Activated CD4-positive, alpha-beta memory T cell treated with anti-CD3 and anti-CD28 coated beads for 36 hours (primary cell): Measurements from ENCODE around the gene ITFG1. TPM values are rescaled to one million over a fixed set of nuclear protein-coding genes. Genes with fewer than 3 reads are reported as not detected.
A peak's percentile ranks its signal among the peaks of the same experiment; 100 is the strongest.
"Not testable (repeated sequence)": the region's sequence is repeated elsewhere in the genome, so short reads cannot be mapped to it uniquely, and the experiment has no call there.

Source experiments
- CTCF ChIA-PET: fragments of 350-600 bp; sonication (Branson Sonifier 250); formaldehyde crosslinking; loops from one replicate; lab custom pipeline; 2021; ENCODE audit warnings: antibody characterized with exemption, inconsistent platforms; lab: Charles Lee
- POLR2A ChIA-PET: fragments of 350-600 bp; sonication (Branson Sonifier 250); formaldehyde crosslinking; loops from one replicate; lab custom pipeline; 2021; ENCODE audit warnings: antibody characterized with exemption; lab: Charles Lee
- DNase-seq: peaks from one replicate; pipeline ENCODE4 v3.0.0-alpha.2; 2020
- H3K27ac Mint-ChIP-seq: one replicate; pipeline ENCODE4 v1.8.0; 2021; ENCODE audit warnings: mixed read lengths
- H3K27me3 Mint-ChIP-seq: one replicate; pipeline ENCODE4 v1.8.0; 2021; ENCODE audit warnings: mixed read lengths
- H3K36me3 Mint-ChIP-seq: one replicate; pipeline ENCODE4 v1.8.0; 2021; ENCODE audit warnings: mixed read lengths
- H3K4me1 Mint-ChIP-seq: one replicate; pipeline ENCODE4 v1.8.0; 2021; ENCODE audit warnings: low read depth, mixed read lengths
- H3K4me3 Mint-ChIP-seq: one replicate; pipeline ENCODE4 v1.8.0; 2021; ENCODE audit warnings: mild to moderate bottlenecking, mixed read lengths
- H3K9me3 Mint-ChIP-seq: one replicate; pipeline ENCODE4 v1.8.0; 2021; ENCODE audit warnings: mixed read lengths
- intact Hi-C: fragments of 100-400 bp; cut with micrococcal nuclease; formaldehyde crosslinking; loops from one replicate; pipeline ENCODE4 v1.15.1; 2023
- total RNA-seq, 2 experiments: library from RNA; stranded (reverse); gene quantifications; one replicate each; pipeline ENCODE4 v1.2.3, GENCODE V29; 2021

The ITFG1 gene
- total RNA-seq, 2 experiments from 2014 or later = 20.6 to 22.0 TPM

DNA sequence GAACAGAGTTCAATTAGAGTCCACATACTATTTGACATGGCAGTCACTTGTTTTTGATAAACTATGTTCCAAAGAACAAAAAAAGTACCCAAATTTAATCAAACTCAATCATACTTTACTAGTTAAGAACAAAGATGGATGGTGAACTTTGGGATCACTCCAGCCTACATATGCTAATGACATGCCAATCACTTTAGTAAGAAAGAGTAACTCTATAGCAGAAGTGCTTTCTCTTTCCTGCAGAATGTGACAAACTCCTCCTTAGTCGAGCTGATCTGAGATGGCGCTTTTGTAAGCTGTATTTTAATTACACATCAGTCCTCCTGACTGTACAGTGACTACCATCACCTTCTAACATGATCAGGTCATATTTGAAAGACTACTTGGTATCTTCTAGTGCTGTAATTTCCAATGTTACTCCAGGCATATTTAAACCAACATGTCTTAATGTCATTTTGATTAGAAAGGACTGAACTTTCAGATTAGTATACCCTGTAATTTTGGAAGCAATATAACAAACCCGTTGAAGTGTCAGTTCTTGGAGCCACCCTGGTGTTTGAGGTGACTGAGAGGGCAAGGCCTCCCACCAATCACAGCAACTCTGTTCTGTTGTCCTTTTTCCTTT, 321.2 kb downstream of the ITFG1 start:
- H3K4me3 Mint-ChIP-seq = no peak overlapping the region
- peak overlapping the region; percentile 64 for H3K27ac Mint-ChIP-seq
- peaks cover 64% of the 10 kb centered on the region for H3K4me1 Mint-ChIP-seq
- ChIA-PET CTCF (interaction anchor here (1.0 kb wide), 1 partner anchor 102 kb away, joined by 5 read pairs; no protein-coding TSS in a partner anchor), POLR2A (no interaction called here)
- peaks cover 3% of the 10 kb centered on the region for H3K36me3 Mint-ChIP-seq
- no peaks in the 10 kb centered on the region for H3K9me3 Mint-ChIP-seq
- no peak for DNase-seq
- H3K27me3 Mint-ChIP-seq = peaks cover under 1% of the 10 kb centered on the region
- intact Hi-C loops = loop anchor here (5.0 kb wide), 5 partner anchors 122 to 1493 kb away; partner anchors contain the start of genes ORC6 and VPS35

GRCh38 chr16:47137925-47138324, 322.9 kb downstream of the ITFG1 start:
- intact Hi-C loops, H3K36me3 Mint-ChIP-seq, H3K27ac Mint-ChIP-seq, POLR2A ChIA-PET, H3K4me3 Mint-ChIP-seq, H3K9me3 Mint-ChIP-seq, H3K27me3 Mint-ChIP-seq: not testable (repeated sequence)
- peaks cover 63% of the 10 kb centered on the region for H3K4me1 Mint-ChIP-seq
- peak; percentile 25 for DNase-seq
- CTCF ChIA-PET = interaction anchor here (1.0 kb wide), 1 partner anchor 101 kb away, joined by 3 read pairs; no protein-coding TSS in a partner anchor

- peaks cover 52% of the 10 kb centered on the region for H3K4me1 Mint-ChIP-seq
- peak overlapping the region; percentile 79 for H3K27ac Mint-ChIP-seq
- no peaks in the 10 kb centered on the region for H3K9me3 Mint-ChIP-seq
- no peaks in the 10 kb centered on the region for H3K27me3 Mint-ChIP-seq
- ChIA-PET CTCF (interaction anchor here (0.8 to 1.3 kb wide), 4 partner anchors 9 to 117 kb away, joined by 3 to 8 read pairs (median 5); no protein-coding TSS in a partner anchor), POLR2A (interaction anchor here (1.2 kb wide), 1 partner anchor 22 kb away, joined by 4 read pairs; no protein-coding TSS in a partner anchor)
- no peak overlapping the region for H3K4me3 Mint-ChIP-seq
- peak; percentile 52 for DNase-seq
- H3K36me3 Mint-ChIP-seq = peaks cover 4% of the 10 kb centered on the region
- intact Hi-C loops = no loop called here
Measured at GRCh38 chr16:47136099-47136842, 324.6 kb downstream of the ITFG1 start.

DNA sequence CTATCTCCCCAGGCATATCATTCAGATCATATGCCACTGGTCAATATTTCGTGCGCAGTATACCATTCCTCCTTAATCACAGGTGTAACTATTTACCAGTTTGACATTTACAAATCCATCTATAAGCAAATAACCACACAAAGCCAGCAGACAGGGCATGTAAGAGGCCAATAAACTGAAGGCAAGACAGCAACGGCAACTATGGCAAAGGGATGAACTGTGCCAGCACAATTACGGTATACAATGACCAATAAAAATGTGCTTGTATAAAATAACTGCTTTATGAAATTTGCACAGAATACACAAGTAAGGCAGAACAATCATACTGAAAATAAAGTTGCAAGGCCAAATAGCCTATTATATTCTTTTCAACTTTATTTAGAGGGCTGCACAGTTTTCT, 326.3 kb downstream of the ITFG1 start:
- CTCF ChIA-PET = interaction anchor here (3.8 kb wide), 1 partner anchor 7 kb away, joined by 16 read pairs; no protein-coding TSS in a partner anchor
- peaks cover 8% of the 10 kb centered on the region for H3K36me3 Mint-ChIP-seq
- DNase-seq = no peak
- H3K4me3 Mint-ChIP-seq = no peak overlapping the region
- POLR2A ChIA-PET = no interaction called here
- H3K27ac Mint-ChIP-seq = no peak overlapping the region
- intact Hi-C loops = no loop called here
- peaks cover 50% of the 10 kb centered on the region for H3K4me1 Mint-ChIP-seq
- H3K9me3 Mint-ChIP-seq = no peaks in the 10 kb centered on the region
- no peaks in the 10 kb centered on the region for H3K27me3 Mint-ChIP-seq

DNA sequence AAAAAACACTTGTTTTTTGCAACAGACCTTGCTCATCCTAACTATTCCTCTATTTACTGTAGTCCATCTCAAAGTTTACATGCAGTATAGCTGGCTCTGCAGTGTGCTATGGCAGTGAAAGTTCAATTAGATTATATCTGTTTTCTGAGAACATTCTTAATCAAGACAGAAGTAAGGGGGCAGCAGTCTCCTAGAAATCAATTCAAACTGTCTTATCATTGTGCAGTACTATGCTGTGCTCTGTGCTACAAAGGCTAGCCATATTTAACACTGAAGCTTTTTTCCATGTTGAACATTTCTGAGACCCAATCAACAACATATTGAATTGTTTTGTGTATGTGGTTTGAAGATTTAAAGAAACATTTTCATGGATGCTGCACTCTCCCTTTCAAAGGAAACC, 328.6 kb downstream of the ITFG1 start:
- Mint-ChIP-seq H3K4me1 (peaks cover 30% of the 10 kb centered on the region), H3K27me3 (no peaks in the 10 kb centered on the region), H3K9me3 (no peaks in the 10 kb centered on the region), H3K4me3 (no peak overlapping the region), H3K27ac (no peak overlapping the region), H3K36me3 (peaks cover 17% of the 10 kb centered on the region)
- ChIA-PET CTCF (interaction anchor here (1.5 to 3.8 kb wide), 2 partner anchors 9 to 95 kb away, joined by 3 to 16 read pairs; no protein-coding TSS in a partner anchor), POLR2A (no interaction called here)
- DNase-seq = no peak
- intact Hi-C loops = no loop called here

GRCh38 chr16:47129755-47130435, 331.0 kb downstream of the ITFG1 start:
- peak; percentile 20 for DNase-seq
- POLR2A ChIA-PET = interaction anchor here (1.3 kb wide), 1 partner anchor 16 kb away, joined by 4 read pairs; no protein-coding TSS in a partner anchor
- Mint-ChIP-seq H3K9me3 (no peaks in the 10 kb centered on the region), H3K27ac (peak overlapping the region; percentile 53), H3K36me3 (peaks cover 21% of the 10 kb centered on the region), H3K4me3 (no peak overlapping the region), H3K27me3 (no peaks in the 10 kb centered on the region), H3K4me1 (peaks cover 14% of the 10 kb centered on the region)
- intact Hi-C loops = no loop called here
- CTCF ChIA-PET = interaction anchor here (0.7 to 1.1 kb wide), 3 partner anchors 12 to 92 kb away, joined by 3 to 4 read pairs (median 3); partner anchors contain the start of gene NETO2

- no peak overlapping the region for H3K4me3 Mint-ChIP-seq
- intact Hi-C loops = no loop called here
- POLR2A ChIA-PET = no interaction called here
- no peak overlapping the region for H3K27ac Mint-ChIP-seq
- CTCF ChIA-PET = interaction anchor here (0.9 kb wide), 1 partner anchor 14 kb away, joined by 3 read pairs; no protein-coding TSS in a partner anchor
- peaks cover 10% of the 10 kb centered on the region for H3K4me1 Mint-ChIP-seq
- peaks cover 24% of the 10 kb centered on the region for H3K36me3 Mint-ChIP-seq
- no peaks in the 10 kb centered on the region for H3K9me3 Mint-ChIP-seq
- no peak for DNase-seq
- no peaks in the 10 kb centered on the region for H3K27me3 Mint-ChIP-seq
Measured at GRCh38 chr16:47127541-47127940, 333.3 kb downstream of the ITFG1 start.

DNA sequence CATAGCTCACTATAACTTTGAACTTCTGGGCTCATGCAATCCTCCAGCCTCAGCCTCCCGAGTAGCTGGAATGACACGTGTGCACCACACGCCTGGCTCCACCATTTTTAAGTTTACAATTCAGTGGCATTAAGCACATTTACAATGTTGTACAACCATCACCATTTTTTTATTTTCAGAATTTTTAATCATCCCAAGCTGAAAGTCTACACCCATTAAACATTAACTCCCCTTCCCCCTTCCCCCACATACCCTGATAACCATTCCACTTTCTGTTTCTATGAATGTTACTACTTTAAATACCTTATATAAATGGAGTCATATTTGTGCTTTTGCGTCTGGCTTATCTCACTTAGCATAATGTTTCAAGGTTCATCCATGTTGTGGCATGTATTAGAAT, 335.1 kb downstream of the ITFG1 start:
- peaks cover 10% of the 10 kb centered on the region for H3K4me1 Mint-ChIP-seq
- no peak for DNase-seq
- ChIA-PET POLR2A (no interaction called here), CTCF (interaction anchor here (1.3 to 2.4 kb wide), 4 partner anchors 16 to 1039 kb away, joined by 3 to 7 read pairs (median 4); no protein-coding TSS in a partner anchor)
- H3K27me3 Mint-ChIP-seq = no peaks in the 10 kb centered on the region
- H3K36me3 Mint-ChIP-seq = peaks cover 38% of the 10 kb centered on the region
- no peaks in the 10 kb centered on the region for H3K9me3 Mint-ChIP-seq
- no peak overlapping the region for H3K27ac Mint-ChIP-seq
- no peak overlapping the region for H3K4me3 Mint-ChIP-seq
- intact Hi-C loops = no loop called here

- POLR2A ChIA-PET = interaction anchor here (0.9 to 2.4 kb wide), 4 partner anchors 29 to 140 kb away, joined by 5 to 13 read pairs (median 6); partner anchors contain the start of gene NETO2
Measured at GRCh38 chr16:47113130-47113529, 347.7 kb downstream of the ITFG1 start.

GRCh38 chr16:47110939-47111338, 349.9 kb downstream of the ITFG1 start:
- ChIA-PET CTCF (interaction anchor here (1.1 to 1.7 kb wide), 3 partner anchors 31 to 73 kb away, joined by 3 to 8 read pairs (median 3); partner anchors contain the start of gene NETO2), POLR2A (no interaction called here)
- Mint-ChIP-seq H3K27ac (no peak overlapping the region), H3K9me3 (no peaks in the 10 kb centered on the region), H3K27me3 (no peaks in the 10 kb centered on the region), H3K4me3 (no peak overlapping the region), H3K36me3 (peaks cover 26% of the 10 kb centered on the region), H3K4me1 (peaks cover 21% of the 10 kb centered on the region)
- intact Hi-C loops = no loop called here
- DNase-seq = no peak

More at GRCh38 chr16:47113130-47113529, 347.7 kb downstream of the ITFG1 start:
- no peaks in the 10 kb centered on the region for H3K9me3 Mint-ChIP-seq
- DNase-seq = no peak
- no peak overlapping the region for H3K27ac Mint-ChIP-seq
- no peak overlapping the region for H3K4me3 Mint-ChIP-seq
- H3K36me3 Mint-ChIP-seq = peaks cover 28% of the 10 kb centered on the region
- no peaks in the 10 kb centered on the region for H3K27me3 Mint-ChIP-seq
- intact Hi-C loops = no loop called here
- H3K4me1 Mint-ChIP-seq = peaks cover 21% of the 10 kb centered on the region
- CTCF ChIA-PET = interaction anchor here (0.9 to 5.6 kb wide), 8 partner anchors 14 to 1052 kb away, joined by 3 to 47 read pairs (median 5); partner anchors contain the start of genes DNAJA2, ITFG1, NETO2 and PHKB

GRCh38 chr16:47109361-47109760, 351.5 kb downstream of the ITFG1 start:
- Mint-ChIP-seq H3K36me3 (peaks cover 33% of the 10 kb centered on the region), H3K27me3 (no peaks in the 10 kb centered on the region), H3K4me3 (no peak overlapping the region), H3K9me3 (no peaks in the 10 kb centered on the region), H3K27ac (no peak overlapping the region), H3K4me1 (peaks cover 14% of the 10 kb centered on the region)
- no peak for DNase-seq
- intact Hi-C loops = no loop called here
- CTCF ChIA-PET = interaction anchor here (2.1 kb wide), 1 partner anchor 72 kb away, joined by 7 read pairs; no protein-coding TSS in a partner anchor
- POLR2A ChIA-PET = interaction anchor here (1.5 kb wide), 1 partner anchor 34 kb away, joined by 3 read pairs; the partner anchor contains the start of gene NETO2
